GM19351 (cell line): Measurements from ENCODE around the gene GCNT1.
"Not testable (repeated sequence)": the region's sequence is repeated elsewhere in the genome, so short reads cannot be mapped to it uniquely, and the experiment has no call there.

Experiments
- ATAC-seq: cut with Tn5 transposase; IDR thresholded peaks from one replicate; pipeline ENCODE4 v1.9.1; 2021; ENCODE audit warnings: mild to moderate bottlenecking, moderate library complexity; ENCODE audit not compliant: unreplicated experiment

Gene GCNT1

GRCh38 chr9:76441551-76442322 lies 17.2 kb upstream of the GCNT1 start:
- ATAC-seq: peak; percentile 63

- no peak for ATAC-seq
These were observed 15.1 kb upstream of the GCNT1 start for GRCh38 chr9:76443887-76444286.

- ATAC-seq: no peak
These were observed 14.6 kb upstream of the GCNT1 start for GRCh38 chr9:76444322-76444929.

GRCh38 chr9:76445976-76446375 lies 13.0 kb upstream of the GCNT1 start:
- no peak for ATAC-seq

- no peak for ATAC-seq
These were observed 10.5 kb upstream of the GCNT1 start for GRCh38 chr9:76448501-76448900.

GRCh38 chr9:76451234-76451633 lies 7.7 kb upstream of the GCNT1 start:
- ATAC-seq: no peak

GRCh38 chr9:76452839-76453238 lies 6.1 kb upstream of the GCNT1 start:
- ATAC-seq: no peak

- ATAC-seq: no peak
These were observed 5.2 kb upstream of the GCNT1 start for GRCh38 chr9:76453785-76454184.

GRCh38 chr9:76454311-76454710 lies 4.7 kb upstream of the GCNT1 start:
- ATAC-seq: no peak

GRCh38 chr9:76456202-76456926 lies 2.6 kb upstream of the GCNT1 start:
- peak; percentile 36 for ATAC-seq

- ATAC-seq: no peak
These were observed 983 bp downstream of the GCNT1 start for GRCh38 chr9:76459694-76460635.

GRCh38 chr9:76462126-76462525 lies 3.1 kb downstream of the GCNT1 start:
- no peak for ATAC-seq

- peak; percentile 44 for ATAC-seq
These were observed 4.2 kb downstream of the GCNT1 start for GRCh38 chr9:76463211-76463610.

GRCh38 chr9:76464706-76465105 lies 5.7 kb downstream of the GCNT1 start:
- ATAC-seq: no peak

- ATAC-seq: no peak
These were observed 6.7 kb downstream of the GCNT1 start for GRCh38 chr9:76465442-76466298.

- no peak for ATAC-seq
These were observed 7.3 kb downstream of the GCNT1 start for GRCh38 chr9:76466299-76466605.

GRCh38 chr9:76474419-76474818 lies 15.4 kb downstream of the GCNT1 start:
- ATAC-seq: no peak

- ATAC-seq: no peak
These were observed 16.7 kb downstream of the GCNT1 start for GRCh38 chr9:76475686-76476085.

- ATAC-seq: not testable (repeated sequence)
These were observed 18.8 kb downstream of the GCNT1 start for GRCh38 chr9:76477818-76478217.

GRCh38 chr9:76478226-76478625 lies 19.2 kb downstream of the GCNT1 start:
- ATAC-seq: no peak
